Psoas muscle (tissue), 8 donors: ENCODE measurements around the gene TEP1. TPM values are rescaled to one million over a fixed set of nuclear protein-coding genes. Genes with fewer than 3 reads are reported as not detected.
A peak's percentile ranks its signal among the peaks of the same experiment; 100 is the strongest.

Experiments
- ATAC-seq, 4 donors: fragments of 200-7000 bp; cut with Tn5 transposase; one replicate each; pipeline ENCODE4 v1.9.1; 2020; ENCODE audit warnings: moderate library complexity in 3 of 4, mild to moderate bottlenecking in 2 of 4
- DNase-seq, 2 donors: peaks; one replicate each; pipeline ENCODE4 v3.0.0-alpha.2; 2020
- H3K27ac ChIP-seq: fragments of 200-600 bp; one replicate; pipeline ENCODE4 v1.8.0; 2022
- H3K27me3 ChIP-seq, 3 donors: fragments of 200-600 bp in 1 of 3; one replicate each; pipeline versions ENCODE4 v1.6.1 to v1.8.0; 2013 to 2022; ENCODE audit warnings: low read length in 2 of 3, mild to moderate bottlenecking in 2 of 3, moderate library complexity in 1 of 3; ENCODE audit not compliant: insufficient read depth in 3 of 3
- H3K36me3 ChIP-seq, 2 donors: fragments of 200-600 bp in 1 of 2; one replicate each; pipeline versions ENCODE4 v1.6.1 to v1.8.0; 2013 to 2022; ENCODE audit warnings: low read depth in 1 of 2, mild to moderate bottlenecking in 1 of 2, moderate library complexity in 1 of 2; ENCODE audit not compliant: insufficient read depth in 1 of 2
- H3K4me1 ChIP-seq: fragments of 200-600 bp; one replicate; pipeline ENCODE4 v1.8.0; 2022
- H3K4me3 ChIP-seq: fragments of 200-600 bp; one replicate; pipeline ENCODE4 v1.8.0; 2022; ENCODE audit warnings: mild to moderate bottlenecking
- H3K9me3 ChIP-seq: fragments of 200-600 bp; one replicate; pipeline ENCODE4 v1.8.0; 2022
- CTCF ChIP-seq: fragments of 200-600 bp; IDR thresholded peaks from one replicate; pipeline ENCODE4 v1.8.0; 2022; ENCODE audit warnings: antibody characterized with exemption
- WGBS, 3 donors: extraction: QIAGEN DNeasy Blood & Tissue Kit; methylation state at CpG; one replicate each; pipeline versions ENCODE4 v1.1.6 to v1.1.7; 2013; 5-methylcytosine and 5-hydroxymethylcytosine counted together
- intact Hi-C, 2 donors: fragments of 100-400 bp; cut with DNase I; formaldehyde crosslinking; loops; one replicate each; pipeline versions ENCODE4 v1.11.0 to v1.14.2; 2022
- polyA plus RNA-seq, 3 donors: library from polyadenylated mRNA; stranded (reverse); fragments of 200-250 nt; gene quantifications; one replicate each; pipeline ENCODE4 v1.2.3, GENCODE V29; 2013
- total RNA-seq, 4 donors: library from RNA; stranded (reverse); fragmentation: NEBNext Ultra II Directional in 2 of 4; extraction: Animal tissue kit (Norgen Biotek cat#: 25700) in 2 of 4; gene quantifications; one replicate each; pipeline versions ENCODE4 v1.2.1 to v1.2.4, GENCODE V29; 2021 to 2023
- donor health status: healthy with polysubstance abuse.
- donor health status: DM: no; HTN: no; CAD: no; lungs with moderate emphysema.
- donor health status: Bipolar disorder and iron deficiency.
- donor health status: healthy.
- donor health status: DM: yes; HTN: yes; CAD: no.
- donor health status: DM: no; HTN: no; CAD: no.
- donor health status: DM: no; HTN: no; CAD: no.
- donor health status: DM: yes; HTN: yes; CAD: no.

The TEP1 gene
- total and polyA plus RNA-seq, 7 donors: 4.2 to 44.8 (median 14.7) TPM

DNA sequence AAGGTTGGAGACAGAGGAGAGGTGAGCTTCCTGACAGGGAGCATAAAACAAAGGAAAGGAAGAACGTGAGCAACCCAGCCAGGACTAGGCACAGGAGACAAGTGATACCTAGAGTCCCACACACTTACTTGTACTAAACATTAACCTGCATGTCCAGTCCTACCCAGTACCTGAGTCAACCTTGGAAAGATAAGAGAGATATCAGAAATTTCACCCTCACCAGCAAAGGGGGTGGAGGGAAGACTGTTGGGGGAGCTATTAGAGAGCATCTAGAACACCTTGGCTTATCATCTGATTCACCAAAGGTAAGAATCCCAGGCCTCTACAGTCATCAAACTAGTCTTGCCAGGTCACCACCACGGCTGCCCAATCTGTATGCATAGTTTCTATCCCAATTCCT lies 11.6 kb upstream of the TEP1 start:
- Histone ChIP-seq H3K27ac (no peak overlapping the region), H3K4me3 (no peak overlapping the region), H3K27me3 (no peaks in the 10 kb centered on the region), H3K36me3 (peaks cover 0 to 40% of the 10 kb centered on the region in 2 donors), H3K9me3 (no peaks in the 10 kb centered on the region), H3K4me1 (no peaks in the 10 kb centered on the region)
- no peak for TF ChIP-seq CTCF
- ATAC-seq: no peak
- WGBS, 3 donors: 26 to 61% (median 33%) methylated on average over 2 of the region's 2 CpGs
- no peak for DNase-seq
- intact Hi-C loops: no loop called here

DNA sequence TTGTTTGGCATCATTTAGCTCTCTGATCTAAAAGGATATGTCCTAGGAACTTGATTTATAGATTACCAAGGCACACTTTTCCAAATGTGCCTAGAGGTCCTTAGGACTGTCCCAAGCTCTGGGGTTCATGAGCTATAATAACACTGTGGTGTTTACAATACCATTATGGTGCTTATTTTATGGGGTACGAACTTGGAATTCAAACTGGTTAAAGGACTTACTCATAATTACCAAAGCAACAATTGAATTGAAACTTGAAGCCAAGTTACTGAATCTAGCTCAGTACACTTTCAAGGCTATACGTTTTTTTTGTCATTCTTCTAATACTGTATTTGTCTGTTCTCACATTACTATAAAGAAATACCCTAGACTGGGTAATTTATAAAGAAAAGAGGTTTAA lies 9.6 kb upstream of the TEP1 start:
- DNase-seq: no peak

DNA sequence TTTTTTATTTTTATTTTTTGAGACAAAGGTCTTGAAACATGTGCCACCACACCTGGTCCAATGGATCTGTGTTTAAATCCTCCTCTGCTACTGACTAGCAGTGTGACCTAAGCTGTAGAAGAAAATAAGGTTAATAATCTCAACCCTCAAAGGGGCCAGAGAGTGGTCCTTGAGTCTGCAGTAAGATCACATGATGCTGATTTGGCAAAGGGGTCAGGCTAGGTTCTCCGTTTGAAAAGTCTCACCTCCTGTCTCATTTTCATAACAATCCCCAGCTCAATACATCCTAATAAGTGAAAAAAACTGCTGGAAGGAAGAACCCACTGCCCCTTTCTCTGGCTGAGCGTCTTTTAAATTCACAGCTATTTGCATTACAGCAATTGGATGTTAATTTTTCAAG lies 8.0 kb upstream of the TEP1 start:
- Histone ChIP-seq H3K4me1 (no peaks in the 10 kb centered on the region), H3K36me3 (peaks cover 0 to 36% of the 10 kb centered on the region in 2 donors), H3K9me3 (no peaks in the 10 kb centered on the region), H3K4me3 (no peak overlapping the region), H3K27ac (no peak overlapping the region), H3K27me3 (no peaks in the 10 kb centered on the region)
- no peak for TF ChIP-seq CTCF
- DNase-seq (no peak), ATAC-seq (no peak)
- intact Hi-C loops: no loop called here
- 50 to 58% (median 55%) methylated on average over 2 of the region's 2 CpGs for WGBS, 3 donors

More for the DNA sequence above, 9.6 kb upstream of the TEP1 start:
- Histone ChIP-seq H3K4me3 (no peak overlapping the region), H3K36me3 (peaks cover 0 to 38% of the 10 kb centered on the region in 2 donors), H3K4me1 (no peaks in the 10 kb centered on the region), H3K9me3 (no peaks in the 10 kb centered on the region), H3K27me3 (no peaks in the 10 kb centered on the region), H3K27ac (no peak overlapping the region)
- TF ChIP-seq CTCF: no peak
- intact Hi-C loops: no loop called here
- whole genome bisulfite sequencing, 3 donors: 39 to 62% (median 61%) methylated on average over 2 of the region's 2 CpGs
- no peak for ATAC-seq

- H3K27ac ChIP-seq: peak overlapping the region; percentile 38
- ATAC-seq: peak in 1 of 4 donors; percentile 31
- intact Hi-C loops: loop anchor here in 1 of 2 donors (5.0 kb wide), 1 partner anchor 188 kb away; no protein-coding TSS in a partner anchor
These were observed 6.1 kb upstream of the TEP1 start for GRCh38 chr14:20419419-20419818.

More at GRCh38 chr14:20419419-20419818, 6.1 kb upstream of the TEP1 start:
- Histone ChIP-seq H3K9me3 (no peaks in the 10 kb centered on the region), H3K27me3 (no peaks in the 10 kb centered on the region), H3K36me3 (peaks cover 0 to 19% of the 10 kb centered on the region in 2 donors), H3K4me3 (no peak overlapping the region), H3K4me1 (peaks cover under 1% of the 10 kb centered on the region)
- DNase-seq: no peak
- no peak for TF ChIP-seq CTCF
- WGBS, 3 donors: 7 to 17% (median 9%) methylated on average over 1 of the region's 1 CpG
